ENCODE measurements around the gene FAM3D. TPM values are rescaled to one million over a fixed set of nuclear protein-coding genes. Genes with fewer than 3 reads are reported as not detected.
A peak's percentile ranks its signal among the peaks of the same experiment; 100 is the strongest.

FAM3D gene
- total and polyA plus RNA-seq, 12 donors: 0.06 to 0.40 (median 0.22) TPM; not detected in 8

- DNase-seq: peak; percentile 34 to 77 (median 69)
- intact Hi-C loops (cut with DNase I): loop anchor here in 1 of 2 donors (10.0 kb wide), 1 partner anchor 303 kb away; no protein-coding TSS in a partner anchor
- TF ChIP-seq POLR2A (IDR thresholded peaks at IDR 0.05): no peak
- no peak for TF ChIP-seq CTCF (IDR thresholded peaks at IDR 0.05)
- Histone ChIP-seq H3K27ac (peak overlapping the region in 1 of 5 donors; percentile 83), H3K9me3 (replicated peaks in 1 of 3) (no peaks in the 10 kb centered on the region), H3K36me3 (replicated peaks in 1 of 2) (no peaks in the 10 kb centered on the region), H3K4me3 (no peak overlapping the region), H3K27me3 (no peaks in the 10 kb centered on the region), H3K4me1 (replicated peaks in 1 of 2) (peaks cover 15 to 33% of the 10 kb centered on the region in 2 donors)
- 26 to 45% (median 35%) methylated on average over 3 of the region's 3 CpGs for WGBS, 4 donors
Measured at GRCh38 chr3:58627570-58627885, 39.0 kb downstream of the FAM3D start.

- TF ChIP-seq POLR2A (IDR thresholded peaks at IDR 0.05) (no peak), CTCF (IDR thresholded peaks at IDR 0.05) (no peak)
- DNase-seq: no peak
- H3K27me3 ChIP-seq: no peaks in the 10 kb centered on the region
- H3K27ac ChIP-seq: peak overlapping the region in 1 of 5 donors; percentile 83
- 67 to 87% (median 68%) methylated on average over 2 to 24 of the region's 24 CpGs for WGBS, 4 donors
- intact Hi-C loops (cut with DNase I): loop anchor here in 1 of 2 donors (10.0 kb wide), 1 partner anchor 302 kb away; no protein-coding TSS in a partner anchor
- H3K36me3 ChIP-seq (replicated peaks in 1 of 2): no peaks in the 10 kb centered on the region
- H3K9me3 ChIP-seq (replicated peaks in 1 of 3): no peaks in the 10 kb centered on the region
- no peak overlapping the region for H3K4me3 ChIP-seq
- peaks cover 15 to 33% of the 10 kb centered on the region in 2 donors for H3K4me1 ChIP-seq (replicated peaks in 1 of 2)
Measured at GRCh38 chr3:58626841-58627569, 39.6 kb downstream of the FAM3D start.

- TF ChIP-seq POLR2A (IDR thresholded peaks at IDR 0.05) (no peak), CTCF (IDR thresholded peaks at IDR 0.05) (no peak)
- intact Hi-C loops (cut with DNase I): loop anchor here in 1 of 2 donors (10.0 kb wide), 1 partner anchor 301 kb away; no protein-coding TSS in a partner anchor
- no peak for DNase-seq
- no peak overlapping the region for H3K27ac ChIP-seq
- WGBS, 4 donors: 90 to 91% (median 90%) methylated on average over 9 of the region's 9 CpGs
- peaks cover 15 to 33% of the 10 kb centered on the region in 2 donors for H3K4me1 ChIP-seq (replicated peaks in 1 of 2)
- H3K9me3 ChIP-seq (replicated peaks in 1 of 3): no peaks in the 10 kb centered on the region
- H3K36me3 ChIP-seq (replicated peaks in 1 of 2): no peaks in the 10 kb centered on the region
- no peaks in the 10 kb centered on the region for H3K27me3 ChIP-seq
- H3K4me3 ChIP-seq: no peak overlapping the region
Measured at GRCh38 chr3:58625196-58625824, 41.3 kb downstream of the FAM3D start.

- Histone ChIP-seq H3K27ac (no peak overlapping the region), H3K4me3 (no peak overlapping the region), H3K4me1 (replicated peaks in 1 of 2) (peaks cover 15 to 27% of the 10 kb centered on the region in 2 donors), H3K9me3 (replicated peaks in 1 of 3) (no peaks in the 10 kb centered on the region), H3K36me3 (replicated peaks in 1 of 2) (no peaks in the 10 kb centered on the region), H3K27me3 (no peaks in the 10 kb centered on the region)
- 53 to 77% (median 69%) methylated on average over 2 to 3 of the region's 3 CpGs for WGBS, 4 donors
- intact Hi-C loops (cut with DNase I): loop anchor here in 1 of 2 donors (10.0 kb wide), 1 partner anchor 300 kb away; no protein-coding TSS in a partner anchor
- no peak for DNase-seq
- no peak for TF ChIP-seq POLR2A (IDR thresholded peaks at IDR 0.05)
- no peak for TF ChIP-seq CTCF (IDR thresholded peaks at IDR 0.05)
Measured at GRCh38 chr3:58624550-58624949, 42.0 kb downstream of the FAM3D start.

All from adrenal gland (tissue), 12 donors.